Erythroblast (primary cell): ENCODE results near the gene HS6ST1.
A peak's percentile ranks its signal among the peaks of the same experiment; 100 is the strongest.

Experiments
- DNase-seq, 2 experiments: peaks; one replicate each; lab custom pipeline; 2025; lab: John Stamatoyannopoulos, UW
- GATA1 ChIP-seq: IDR thresholded peaks from 2 replicates; pipeline ENCODE4 v1.6.1; 2011; ENCODE audit warnings: low read depth, mild to moderate bottlenecking, control low read depth, low read length, moderate library complexity
- POLR2A ChIP-seq: IDR thresholded peaks from 2 replicates; pipeline ENCODE4 v1.6.1; 2011; ENCODE audit warnings: mild to moderate bottlenecking, low read length

Gene HS6ST1

GRCh38 chr2:128318776-128319464, at the start of gene HS6ST1:
TSS of gene HS6ST1 (minus strand) at chr2:128318868. CDS start at chr2:128318563, 305 bp downstream.
- peak; percentile 89 to 94 for DNase-seq
- TF ChIP-seq GATA1 (no peak), POLR2A (no peak)

- no peak for DNase-seq
- no peak for TF ChIP-seq GATA1
- TF ChIP-seq POLR2A: no peak
Measured at GRCh38 chr2:128367601-128368359, 49.1 kb upstream of the HS6ST1 start.

- TF ChIP-seq GATA1 (no peak), POLR2A (no peak)
- DNase-seq: no peak
Measured at GRCh38 chr2:128366713-128367511, 48.2 kb upstream of the HS6ST1 start.

GRCh38 chr2:128365217-128365905, 46.7 kb upstream of the HS6ST1 start:
- no peak for DNase-seq
- no peak for TF ChIP-seq POLR2A
- TF ChIP-seq GATA1: no peak

GRCh38 chr2:128364441-128364911, 45.8 kb upstream of the HS6ST1 start:
- TF ChIP-seq POLR2A (no peak), GATA1 (no peak)
- DNase-seq: no peak

- DNase-seq: no peak
- TF ChIP-seq POLR2A (no peak), GATA1 (no peak)
Measured at GRCh38 chr2:128363934-128364361, 45.3 kb upstream of the HS6ST1 start.

- no peak for DNase-seq
- TF ChIP-seq POLR2A (no peak), GATA1 (no peak)
Measured at GRCh38 chr2:128362889-128363228, 44.2 kb upstream of the HS6ST1 start.

- no peak for TF ChIP-seq POLR2A
- TF ChIP-seq GATA1: no peak
- no peak for DNase-seq
Measured at GRCh38 chr2:128362176-128362888, 43.7 kb upstream of the HS6ST1 start.

- no peak for TF ChIP-seq GATA1
- no peak for TF ChIP-seq POLR2A
- DNase-seq: no peak
Measured at GRCh38 chr2:128361376-128362131, 42.9 kb upstream of the HS6ST1 start.

GRCh38 chr2:128360711-128361110, 42.0 kb upstream of the HS6ST1 start:
- no peak for DNase-seq
- TF ChIP-seq POLR2A (no peak), GATA1 (no peak)

- DNase-seq: no peak
- TF ChIP-seq GATA1: no peak
- TF ChIP-seq POLR2A: no peak
Measured at GRCh38 chr2:128359841-128360240, 41.2 kb upstream of the HS6ST1 start.
